HCT116 (cell line): Measurements from ENCODE around the gene ADAM19. TPM values are rescaled to one million over a fixed set of nuclear protein-coding genes. Genes with fewer than 3 reads are reported as not detected.

Source experiments
- ATAC-seq: fragments of 200-7000 bp; cut with Tn5 transposase; 2 replicates; pipeline ENCODE4 v1.9.1; 2020; ENCODE audit warnings: mild to moderate bottlenecking, moderate library complexity
- BruUV-seq: library from RNA; stranded (reverse); fragments of 400-500 nt; replicated peaks from 2 replicates; lab custom pipeline; 2021; lab: Mats Ljungman, UMichigan
- CTCF ChIA-PET: fragments of 300-600 bp; sonication (Branson Sonifier 250); formaldehyde crosslinking; loops from one replicate; lab custom pipeline; 2021; ENCODE audit warnings: antibody characterized with exemption; lab: Charles Lee
- POLR2A ChIA-PET: fragments of 300-600, 350-600 bp; sonication (Branson Sonifier 250); formaldehyde crosslinking; loops from one replicate; lab custom pipeline; 2021; ENCODE audit warnings: antibody characterized with exemption; lab: Charles Lee
- RAD21 ChIA-PET, 2 experiments: fragments of 300-600 bp; sonication (Branson Sonifier 250); formaldehyde crosslinking; loops; one replicate each; lab custom pipeline; 2023; ENCODE audit warnings: low total read pairs in 2 of 2; ENCODE audit not compliant: uncharacterized antibody in 2 of 2, unreplicated experiment in 2 of 2, low non-redundant PET in 1 of 2; lab: Charles Lee
- DNase-seq: peaks from one replicate; pipeline ENCODE4 v3.0.0-alpha.2; 2010; ENCODE audit warnings: low read depth, low spot score
- H2AFZ ChIP-seq: fragments of 200-600 bp; shearing (Covaris generic), sonication (generic); 2 replicates; pipeline ENCODE4 v1.6.1; 2017; ENCODE audit warnings: low read depth, mixed run types, mixed read lengths, antibody characterized with exemption, low read length; ENCODE audit not compliant: poor library complexity, severe bottlenecking
- H3K27ac ChIP-seq: 2 replicates; pipeline ENCODE4 v1.5.1; 2012; ENCODE audit warnings: low read depth, low read length
- H3K27me3 ChIP-seq: fragments of 200-600 bp; sonication (generic); 2 replicates; pipeline ENCODE4 v1.6.1; 2016; ENCODE audit warnings: mixed run types, low read length, mixed read lengths; ENCODE audit not compliant: insufficient read depth
- H3K36me3 ChIP-seq, 2 experiments: fragments of 200-500 bp in 1 of 2; fragments of 200-600 bp in 1 of 2; sonication (Bioruptor generic) in 1 of 2; sonication (generic) in 1 of 2; 2 replicates each; pipeline versions ENCODE4 v1.5.1 to v1.6.1; 2014 to 2016; ENCODE audit warnings: low read length in 2 of 2, inconsistent platforms in 1 of 2, mixed read lengths in 1 of 2, mixed run types in 1 of 2; ENCODE audit not compliant: insufficient read depth in 2 of 2, control insufficient read depth in 1 of 2
- H3K4me1 ChIP-seq, 2 experiments: fragments of 200-600 bp in 1 of 2; sonication (generic) in 1 of 2; 2 replicates each; pipeline versions ENCODE4 v1.5.1 to v1.6.1; 2012 to 2017; ENCODE audit warnings: low read length in 2 of 2, inconsistent platforms in 1 of 2, mild to moderate bottlenecking in 1 of 2, mixed read lengths in 1 of 2, mixed run types in 1 of 2, moderate library complexity in 1 of 2; ENCODE audit not compliant: insufficient read depth in 2 of 2, control insufficient read depth in 1 of 2
- H3K4me2 ChIP-seq: fragments of 200-600 bp; sonication (generic); 2 replicates; pipeline ENCODE4 v1.6.1; 2017; ENCODE audit warnings: mixed run types, low read length, mixed read lengths
- H3K4me3 ChIP-seq, 2 experiments: fragments of 200-600 bp in 1 of 2; sonication (generic) in 1 of 2; replicated peaks in 1 of 2; 2 replicates each; pipeline ENCODE4 v1.5.1; 2011 to 2016; ENCODE audit warnings: low read length in 2 of 2, control low read depth in 1 of 2, low read depth in 1 of 2, mild to moderate bottlenecking in 1 of 2, mixed read lengths in 1 of 2, mixed run types in 1 of 2
- H3K79me2 ChIP-seq: fragments of 200-600 bp; sonication (generic); 2 replicates; pipeline ENCODE4 v1.6.1; 2017; ENCODE audit warnings: mild to moderate bottlenecking, mixed run types, low read length, moderate library complexity, mixed read lengths; ENCODE audit not compliant: insufficient read depth
- H3K9ac ChIP-seq: fragments of 200-600 bp; sonication (generic); 2 replicates; pipeline ENCODE4 v1.6.1; 2016; ENCODE audit warnings: low read length, mixed read lengths
- H3K9me2 ChIP-seq: fragments of 200-600 bp; sonication (generic), shearing (Covaris generic); 2 replicates; pipeline ENCODE4 v1.6.1; 2017; ENCODE audit warnings: mixed run types, mild to moderate bottlenecking, moderate library complexity; ENCODE audit not compliant: insufficient read depth
- H3K9me3 ChIP-seq, 2 experiments: fragments of 200-500 bp in 1 of 2; fragments of 200-600 bp in 1 of 2; sonication (Bioruptor generic) in 1 of 2; sonication (generic) in 1 of 2; 2 replicates each; pipeline ENCODE4 v1.6.1; 2014 to 2017; ENCODE audit warnings: low read length in 2 of 2, mixed read lengths in 2 of 2, inconsistent platforms in 1 of 2, low read depth in 1 of 2, mild to moderate bottlenecking in 1 of 2, mixed run types in 1 of 2, moderate library complexity in 1 of 2; ENCODE audit not compliant: control insufficient read depth in 1 of 2, insufficient read depth in 1 of 2
- H4K20me1 ChIP-seq: fragments of 200-600 bp; sonication (generic), shearing (Covaris generic); 2 replicates; pipeline ENCODE4 v1.6.1; 2017; ENCODE audit warnings: mixed run types, mild to moderate bottlenecking, moderate library complexity; ENCODE audit not compliant: insufficient read depth
- CBX3 ChIP-seq: IDR thresholded peaks from 2 replicates; pipeline ENCODE4 v1.6.1; 2012; ENCODE audit warnings: low read depth
- CEBPB ChIP-seq: IDR thresholded peaks from 2 replicates; pipeline ENCODE4 v1.6.1; 2012; ENCODE audit warnings: low read depth
- EGR1 ChIP-seq: IDR thresholded peaks from 2 replicates; pipeline ENCODE4 v1.6.1; 2012; ENCODE audit warnings: low read depth
- EZH2phosphoT487 ChIP-seq: fragments of 200-600 bp; IDR thresholded peaks from 2 replicates; pipeline ENCODE4 v1.6.1; 2018; ENCODE audit warnings: antibody characterized with exemption, borderline replicate concordance
- JUND ChIP-seq: IDR thresholded peaks from 2 replicates; pipeline ENCODE4 v1.6.1; 2012
- SIN3A ChIP-seq: IDR thresholded peaks from 2 replicates; pipeline ENCODE4 v1.6.1; 2012; ENCODE audit warnings: low read depth
- SP1 ChIP-seq: IDR thresholded peaks from 2 replicates; pipeline ENCODE4 v1.6.1; 2012; ENCODE audit warnings: low read depth
- intact Hi-C: fragments of 100-400 bp; cut with micrococcal nuclease; formaldehyde crosslinking; loops from 2 replicates; pipeline ENCODE4 v1.10.0; 2022
- total RNA-seq: library from RNA; stranded (reverse); gene quantifications from one replicate; pipeline ENCODE4 v1.2.1, GENCODE V29; 2021; ENCODE audit not compliant: unreplicated experiment
- TF ChIP-seq, protein P1 (sequence below): IDR thresholded peaks from 2 replicates; pipeline ENCODE4 v1.6.1; 2012; ENCODE audit warnings: low read depth
- TF ChIP-seq, protein P2 (sequence below), 3 experiments: fragments of 200-600 bp in 1 of 3; sonication (generic) in 1 of 3; IDR thresholded peaks in 2 of 3; conservative IDR thresholded peaks in 1 of 3; 2 replicates each; pipeline ENCODE4 v1.5.1; 2012 to 2017; ENCODE audit warnings: low read depth in 2 of 3, low read length in 2 of 3, antibody characterized with exemption in 1 of 3, borderline replicate concordance in 1 of 3, control low read depth in 1 of 3, mild to moderate bottlenecking in 1 of 3, mixed read lengths in 1 of 3, mixed run types in 1 of 3, moderate library complexity in 1 of 3; ENCODE audit not compliant: insufficient read depth in 1 of 3
- TF ChIP-seq, protein P3 (sequence below): IDR thresholded peaks from 2 replicates; pipeline ENCODE4 v1.6.1; 2011; ENCODE audit warnings: mild to moderate bottlenecking, low read length, moderate library complexity; ENCODE audit not compliant: insufficient replicate concordance; ENCODE audit errors: extremely low read depth
- TF ChIP-seq, protein P4 (sequence below): IDR thresholded peaks from 2 replicates; pipeline ENCODE4 v1.6.1; 2012

ADAM19 gene
- total RNA-seq, 1 experiment from 2014 or later, result 77.3 TPM

DNA sequence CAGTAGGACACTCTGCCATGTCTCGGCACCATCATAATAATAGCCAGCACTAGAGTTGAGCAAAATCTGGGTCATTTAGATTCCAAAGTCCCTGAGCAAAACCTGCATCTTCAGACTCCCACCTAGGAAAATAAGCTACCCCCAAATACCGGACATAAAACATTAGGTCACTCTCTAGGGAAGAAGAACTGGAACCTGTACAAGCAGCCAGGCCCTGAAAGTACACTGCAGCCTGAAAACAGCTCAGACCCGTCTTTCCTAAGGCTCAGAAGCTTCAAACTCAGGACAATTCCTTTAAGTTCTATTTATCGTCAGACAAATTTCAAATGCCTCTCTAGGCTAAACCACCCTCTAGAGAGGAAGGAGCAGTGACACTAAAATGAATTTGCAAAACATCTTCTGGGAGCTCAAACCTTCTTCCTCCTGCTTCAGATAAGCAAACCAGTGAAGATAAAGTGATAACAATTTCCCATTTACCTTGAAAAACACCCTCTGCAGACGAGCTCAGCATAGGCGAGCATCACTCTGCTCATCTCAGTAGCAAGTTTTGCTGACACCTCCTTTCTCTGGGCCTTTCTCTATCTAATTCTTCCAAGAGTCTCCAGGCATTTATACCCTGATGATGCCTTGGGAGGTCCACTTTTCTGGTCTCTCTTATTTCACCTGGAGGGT is 34.0 kb downstream of the ADAM19 start:
- Histone ChIP-seq H3K27ac (no peak overlapping the region), H3K9ac (no peak overlapping the region), H4K20me1 (no peaks in the 10 kb centered on the region), H3K4me1 (peaks cover 0 to 11% of the 10 kb centered on the region in 2 experiments; a peak in 1 of 4 replicates), H3K4me2 (no peak overlapping the region), H3K36me3 (peaks cover 9% of the 10 kb centered on the region in 2 experiments; a peak in 3 of 4 replicates), H2AFZ (no peak overlapping the region), H3K27me3 (no peaks in the 10 kb centered on the region), H3K4me3 (no peak overlapping the region), H3K79me2 (peaks cover 82% of the 10 kb centered on the region; the same call in 1 of the 2 replicates), H3K9me2 (peaks cover 3% of the 10 kb centered on the region; the same call in 1 of the 2 replicates), H3K9me3 (no peaks in the 10 kb centered on the region)
- intact Hi-C loops, result no loop called here
- CTCF ChIA-PET, result no interaction called here
- ATAC-seq, result no peak
- TF ChIP-seq EZH2phosphoT487 (no peak), CEBPB (no peak), JUND (no peak), EGR1 (no peak), CBX3 (no peak), SIN3A (no peak), SP1 (no peak)
- TF ChIP-seq, protein P1, sequence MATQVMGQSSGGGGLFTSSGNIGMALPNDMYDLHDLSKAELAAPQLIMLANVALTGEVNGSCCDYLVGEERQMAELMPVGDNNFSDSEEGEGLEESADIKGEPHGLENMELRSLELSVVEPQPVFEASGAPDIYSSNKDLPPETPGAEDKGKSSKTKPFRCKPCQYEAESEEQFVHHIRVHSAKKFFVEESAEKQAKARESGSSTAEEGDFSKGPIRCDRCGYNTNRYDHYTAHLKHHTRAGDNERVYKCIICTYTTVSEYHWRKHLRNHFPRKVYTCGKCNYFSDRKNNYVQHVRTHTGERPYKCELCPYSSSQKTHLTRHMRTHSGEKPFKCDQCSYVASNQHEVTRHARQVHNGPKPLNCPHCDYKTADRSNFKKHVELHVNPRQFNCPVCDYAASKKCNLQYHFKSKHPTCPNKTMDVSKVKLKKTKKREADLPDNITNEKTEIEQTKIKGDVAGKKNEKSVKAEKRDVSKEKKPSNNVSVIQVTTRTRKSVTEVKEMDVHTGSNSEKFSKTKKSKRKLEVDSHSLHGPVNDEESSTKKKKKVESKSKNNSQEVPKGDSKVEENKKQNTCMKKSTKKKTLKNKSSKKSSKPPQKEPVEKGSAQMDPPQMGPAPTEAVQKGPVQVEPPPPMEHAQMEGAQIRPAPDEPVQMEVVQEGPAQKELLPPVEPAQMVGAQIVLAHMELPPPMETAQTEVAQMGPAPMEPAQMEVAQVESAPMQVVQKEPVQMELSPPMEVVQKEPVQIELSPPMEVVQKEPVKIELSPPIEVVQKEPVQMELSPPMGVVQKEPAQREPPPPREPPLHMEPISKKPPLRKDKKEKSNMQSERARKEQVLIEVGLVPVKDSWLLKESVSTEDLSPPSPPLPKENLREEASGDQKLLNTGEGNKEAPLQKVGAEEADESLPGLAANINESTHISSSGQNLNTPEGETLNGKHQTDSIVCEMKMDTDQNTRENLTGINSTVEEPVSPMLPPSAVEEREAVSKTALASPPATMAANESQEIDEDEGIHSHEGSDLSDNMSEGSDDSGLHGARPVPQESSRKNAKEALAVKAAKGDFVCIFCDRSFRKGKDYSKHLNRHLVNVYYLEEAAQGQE, result no peak
- TF ChIP-seq, protein P2, sequence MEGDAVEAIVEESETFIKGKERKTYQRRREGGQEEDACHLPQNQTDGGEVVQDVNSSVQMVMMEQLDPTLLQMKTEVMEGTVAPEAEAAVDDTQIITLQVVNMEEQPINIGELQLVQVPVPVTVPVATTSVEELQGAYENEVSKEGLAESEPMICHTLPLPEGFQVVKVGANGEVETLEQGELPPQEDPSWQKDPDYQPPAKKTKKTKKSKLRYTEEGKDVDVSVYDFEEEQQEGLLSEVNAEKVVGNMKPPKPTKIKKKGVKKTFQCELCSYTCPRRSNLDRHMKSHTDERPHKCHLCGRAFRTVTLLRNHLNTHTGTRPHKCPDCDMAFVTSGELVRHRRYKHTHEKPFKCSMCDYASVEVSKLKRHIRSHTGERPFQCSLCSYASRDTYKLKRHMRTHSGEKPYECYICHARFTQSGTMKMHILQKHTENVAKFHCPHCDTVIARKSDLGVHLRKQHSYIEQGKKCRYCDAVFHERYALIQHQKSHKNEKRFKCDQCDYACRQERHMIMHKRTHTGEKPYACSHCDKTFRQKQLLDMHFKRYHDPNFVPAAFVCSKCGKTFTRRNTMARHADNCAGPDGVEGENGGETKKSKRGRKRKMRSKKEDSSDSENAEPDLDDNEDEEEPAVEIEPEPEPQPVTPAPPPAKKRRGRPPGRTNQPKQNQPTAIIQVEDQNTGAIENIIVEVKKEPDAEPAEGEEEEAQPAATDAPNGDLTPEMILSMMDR (IDR thresholded peaks at IDR 0.05 in 2 of 3, conservative IDR thresholded peaks at IDR 0.05 in 1 of 3; ENCODE audit: borderline replicate concordance in 1 of 3, insufficient read depth in 1 of 3, low read depth in 2 of 3, low read length in 2 of 3), result no peak
- TF ChIP-seq, protein P3, sequence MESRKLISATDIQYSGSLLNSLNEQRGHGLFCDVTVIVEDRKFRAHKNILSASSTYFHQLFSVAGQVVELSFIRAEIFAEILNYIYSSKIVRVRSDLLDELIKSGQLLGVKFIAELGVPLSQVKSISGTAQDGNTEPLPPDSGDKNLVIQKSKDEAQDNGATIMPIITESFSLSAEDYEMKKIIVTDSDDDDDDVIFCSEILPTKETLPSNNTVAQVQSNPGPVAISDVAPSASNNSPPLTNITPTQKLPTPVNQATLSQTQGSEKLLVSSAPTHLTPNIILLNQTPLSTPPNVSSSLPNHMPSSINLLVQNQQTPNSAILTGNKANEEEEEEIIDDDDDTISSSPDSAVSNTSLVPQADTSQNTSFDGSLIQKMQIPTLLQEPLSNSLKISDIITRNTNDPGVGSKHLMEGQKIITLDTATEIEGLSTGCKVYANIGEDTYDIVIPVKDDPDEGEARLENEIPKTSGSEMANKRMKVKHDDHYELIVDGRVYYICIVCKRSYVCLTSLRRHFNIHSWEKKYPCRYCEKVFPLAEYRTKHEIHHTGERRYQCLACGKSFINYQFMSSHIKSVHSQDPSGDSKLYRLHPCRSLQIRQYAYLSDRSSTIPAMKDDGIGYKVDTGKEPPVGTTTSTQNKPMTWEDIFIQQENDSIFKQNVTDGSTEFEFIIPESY, result no peak
- TF ChIP-seq, protein P4, sequence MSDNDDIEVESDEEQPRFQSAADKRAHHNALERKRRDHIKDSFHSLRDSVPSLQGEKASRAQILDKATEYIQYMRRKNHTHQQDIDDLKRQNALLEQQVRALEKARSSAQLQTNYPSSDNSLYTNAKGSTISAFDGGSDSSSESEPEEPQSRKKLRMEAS, result no peak
- RAD21 ChIA-PET, result no interaction called here
- BruUV-seq, result no TSS peak
- DNase-seq, result no peak
- POLR2A ChIA-PET, result no interaction called here
